Mesodermal cell (in vitro differentiated cells): ENCODE measurements around the gene MRPL55. TPM values are rescaled to one million over a fixed set of nuclear protein-coding genes. Genes with fewer than 3 reads are reported as not detected.
A peak's percentile ranks its signal among the peaks of the same experiment; 100 is the strongest.

Experiments used
- H3K27ac ChIP-seq: 2 replicates; pipeline ENCODE4 v1.7.0; 2013; ENCODE audit warnings: mild to moderate bottlenecking, low read depth, low read length, moderate library complexity; ENCODE audit not compliant: severe bottlenecking
- H3K36me3 ChIP-seq: 2 replicates; pipeline ENCODE4 v1.7.1; 2013; ENCODE audit warnings: mild to moderate bottlenecking, low read length, moderate library complexity; ENCODE audit not compliant: control insufficient read depth, insufficient read depth
- H3K4me1 ChIP-seq: one replicate; pipeline ENCODE4 v1.7.1; 2013; ENCODE audit warnings: mild to moderate bottlenecking, low read length; ENCODE audit not compliant: insufficient read depth, control insufficient read depth, poor library complexity, severe bottlenecking
- H3K4me3 ChIP-seq: 2 replicates; pipeline ENCODE4 v1.7.0; 2013; ENCODE audit warnings: low read length, control low read depth, mild to moderate bottlenecking; ENCODE audit not compliant: insufficient read depth, poor library complexity, severe bottlenecking; ENCODE audit errors: extremely low read depth
- H3K9me3 ChIP-seq: 2 replicates; pipeline ENCODE4 v1.7.1; 2013; ENCODE audit warnings: mild to moderate bottlenecking, low read length, moderate library complexity; ENCODE audit not compliant: control insufficient read depth
- WGBS, 2 experiments: methylation state at CpG; one replicate each; pipeline ENCODE4 v1.1.5; 2013; ENCODE audit warnings: missing lambda C conversion rate in 2 of 2; ENCODE audit not compliant: insufficient coverage in 2 of 2; 5-methylcytosine and 5-hydroxymethylcytosine counted together
- polyA plus RNA-seq, 2 experiments: library from polyadenylated mRNA; stranded (reverse); fragments of 50-300 nt; gene quantifications; one replicate each; pipeline ENCODE4 v1.2.3, GENCODE V29; 2013

Gene MRPL55
- polyA plus RNA-seq (2013, experiment 1 of 2), result 52.1 TPM
- 40.0 TPM for polyA plus RNA-seq (2013, experiment 2 of 2)

DNA sequence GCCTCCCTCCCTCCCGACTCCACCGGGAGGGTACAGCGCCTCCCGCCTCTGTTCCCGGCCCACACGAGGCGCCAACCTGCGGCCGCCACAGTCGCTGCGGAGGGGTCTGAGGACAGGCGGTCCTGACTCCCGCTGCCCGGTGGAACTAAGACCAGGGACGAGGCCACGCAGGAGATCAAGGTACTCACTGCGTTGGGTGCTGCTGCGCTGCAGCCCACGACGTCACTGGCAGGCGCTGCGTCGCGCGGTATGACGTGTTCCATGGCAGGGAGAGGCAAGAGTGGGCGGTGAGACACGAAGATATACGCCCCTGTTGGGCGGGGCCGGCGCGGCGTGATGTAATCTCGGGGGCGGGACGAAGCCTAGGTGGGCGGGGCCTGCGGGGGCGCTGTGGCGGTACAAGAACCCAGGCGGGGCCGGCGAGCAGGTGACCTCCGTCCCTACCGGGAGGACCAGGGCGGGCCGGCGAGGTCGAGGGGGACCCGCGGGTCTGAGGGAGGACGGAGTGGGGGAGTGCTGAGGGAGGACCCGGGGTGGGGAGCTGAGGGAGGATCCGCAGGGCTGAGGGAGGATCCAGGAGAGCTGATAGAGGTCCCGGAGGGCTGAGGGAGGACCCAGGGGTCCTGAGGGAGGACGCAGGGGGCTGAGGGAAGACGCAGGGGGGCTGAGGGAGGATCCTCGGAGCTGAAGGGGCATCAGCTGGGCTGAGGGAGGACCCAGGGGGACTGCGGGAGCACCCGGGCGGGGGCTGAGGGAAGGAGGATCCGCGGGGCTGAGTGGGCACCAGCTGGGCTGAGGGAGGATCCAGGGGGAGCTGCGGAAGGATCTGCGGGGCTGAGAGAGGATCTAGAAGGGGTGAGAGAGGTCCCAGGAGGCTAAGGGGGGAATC, at the start of gene MRPL55:
Gene MRPL55 (minus strand): TSS at position 227 of the 889 bp plus-strand sequence. CDS start 1,039 bp downstream, outside the sequence.
- Histone ChIP-seq H3K4me3 (peak within 1 kb of the TSS; percentile 96), H3K36me3 (peaks cover 18% of the 10 kb centered on the region), H3K27ac (peak within 1 kb of the TSS; percentile 80), H3K4me1 (peaks cover 10% of the 10 kb centered on the region), H3K9me3 (no peaks in the 10 kb centered on the region)
- WGBS, 2 experiments, result 0 to 2% methylated on average over 41 to 56 of the region's 66 CpGs

DNA sequence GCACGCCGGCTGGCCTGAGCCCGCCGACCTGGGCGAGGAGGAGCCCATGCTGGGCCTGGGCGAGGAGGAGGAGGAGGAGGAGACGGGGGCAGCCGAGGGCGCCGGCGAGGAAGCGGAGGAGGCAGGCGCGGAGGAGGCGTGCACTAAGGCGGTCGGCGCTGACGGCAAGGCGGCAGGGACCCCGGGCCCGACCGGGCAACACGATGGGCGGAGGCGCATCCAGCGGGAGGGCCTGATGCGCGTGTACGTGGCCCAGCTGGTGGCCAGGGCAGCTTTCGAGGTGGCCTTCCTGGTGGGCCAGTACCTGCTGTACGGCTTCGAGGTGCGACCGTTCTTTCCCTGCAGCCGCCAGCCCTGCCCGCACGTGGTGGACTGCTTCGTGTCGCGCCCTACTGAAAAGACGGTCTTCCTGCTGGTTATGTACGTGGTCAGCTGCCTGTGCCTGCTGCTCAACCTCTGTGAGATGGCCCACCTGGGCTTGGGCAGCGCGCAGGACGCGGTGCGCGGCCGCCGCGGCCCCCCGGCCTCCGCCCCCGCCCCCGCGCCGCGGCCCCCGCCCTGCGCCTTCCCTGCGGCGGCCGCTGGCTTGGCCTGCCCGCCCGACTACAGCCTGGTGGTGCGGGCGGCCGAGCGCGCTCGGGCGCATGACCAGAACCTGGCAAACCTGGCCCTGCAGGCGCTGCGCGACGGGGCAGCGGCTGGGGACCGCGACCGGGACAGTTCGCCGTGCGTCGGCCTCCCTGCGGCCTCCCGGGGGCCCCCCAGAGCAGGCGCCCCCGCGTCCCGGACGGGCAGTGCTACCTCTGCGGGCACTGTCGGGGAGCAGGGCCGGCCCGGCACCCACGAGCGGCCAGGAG, 49.3 kb upstream of the MRPL55 start:
- no peaks in the 10 kb centered on the region for H3K36me3 ChIP-seq
- H3K4me3 ChIP-seq, result no peak overlapping the region
- H3K9me3 ChIP-seq, result no peaks in the 10 kb centered on the region
- 78 to 81% methylated on average over 57 to 98 of the region's 98 CpGs for WGBS, 2 experiments
- H3K27ac ChIP-seq, result no peak overlapping the region
- peaks cover 15% of the 10 kb centered on the region for H3K4me1 ChIP-seq

DNA sequence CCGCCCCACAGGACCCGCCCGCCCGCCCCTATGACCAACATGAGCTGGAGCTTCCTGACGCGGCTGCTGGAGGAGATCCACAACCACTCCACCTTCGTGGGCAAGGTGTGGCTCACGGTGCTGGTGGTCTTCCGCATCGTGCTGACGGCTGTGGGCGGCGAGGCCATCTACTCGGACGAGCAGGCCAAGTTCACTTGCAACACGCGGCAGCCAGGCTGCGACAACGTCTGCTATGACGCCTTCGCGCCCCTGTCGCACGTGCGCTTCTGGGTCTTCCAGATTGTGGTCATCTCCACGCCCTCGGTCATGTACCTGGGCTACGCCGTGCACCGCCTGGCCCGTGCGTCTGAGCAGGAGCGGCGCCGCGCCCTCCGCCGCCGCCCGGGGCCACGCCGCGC, 48.6 kb upstream of the MRPL55 start:
- 90 to 92% methylated on average over 31 to 41 of the region's 43 CpGs for WGBS, 2 experiments
- H3K4me1 ChIP-seq, result peaks cover 10% of the 10 kb centered on the region
- H3K36me3 ChIP-seq, result peaks cover 2% of the 10 kb centered on the region
- no peak overlapping the region for H3K27ac ChIP-seq
- H3K4me3 ChIP-seq, result no peak overlapping the region
- no peaks in the 10 kb centered on the region for H3K9me3 ChIP-seq

DNA sequence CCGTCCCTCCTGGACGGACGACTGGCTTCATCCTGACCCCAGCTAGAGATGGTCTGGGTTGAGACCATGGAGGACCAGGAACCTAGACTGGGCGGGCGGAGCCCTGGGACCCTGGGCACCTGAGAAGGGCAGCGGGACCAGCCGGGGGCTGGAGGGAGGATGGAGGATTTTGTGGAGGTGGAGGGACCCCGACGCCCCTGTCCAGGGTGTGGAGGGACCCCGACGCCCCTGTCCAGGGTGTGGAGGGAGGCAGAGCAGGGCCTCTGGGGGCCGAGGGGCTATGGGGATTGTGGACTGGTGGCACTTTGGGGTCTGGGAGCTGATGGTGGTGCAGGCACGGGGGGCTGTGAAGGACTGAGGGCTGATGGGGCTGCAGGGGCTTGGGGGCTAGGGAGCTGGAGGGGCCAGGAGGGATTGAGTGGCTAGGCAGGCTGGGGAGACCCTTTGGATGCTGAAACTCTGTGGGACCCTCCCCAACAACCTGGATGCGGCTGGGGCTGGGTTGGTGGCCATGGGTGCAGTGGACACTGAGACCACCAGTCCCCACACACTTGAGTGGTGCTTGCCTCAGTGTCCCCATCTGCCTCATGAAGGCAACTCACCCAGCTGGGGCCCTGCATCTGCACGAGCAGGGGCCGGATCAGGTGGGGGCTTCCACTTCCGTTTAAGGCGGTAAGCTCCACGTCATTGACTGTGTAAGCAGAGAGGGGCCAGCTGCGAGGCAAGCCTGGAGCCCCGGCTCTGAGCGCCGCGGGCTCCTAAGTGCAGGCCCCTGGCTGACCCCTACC, 48.0 kb upstream of the MRPL55 start:
- Histone ChIP-seq H3K36me3 (peaks cover 2% of the 10 kb centered on the region), H3K4me3 (no peak overlapping the region), H3K27ac (no peak overlapping the region), H3K9me3 (no peaks in the 10 kb centered on the region), H3K4me1 (peaks cover 4% of the 10 kb centered on the region)
- 92% methylated on average over 18 to 23 of the region's 24 CpGs for WGBS, 2 experiments

DNA sequence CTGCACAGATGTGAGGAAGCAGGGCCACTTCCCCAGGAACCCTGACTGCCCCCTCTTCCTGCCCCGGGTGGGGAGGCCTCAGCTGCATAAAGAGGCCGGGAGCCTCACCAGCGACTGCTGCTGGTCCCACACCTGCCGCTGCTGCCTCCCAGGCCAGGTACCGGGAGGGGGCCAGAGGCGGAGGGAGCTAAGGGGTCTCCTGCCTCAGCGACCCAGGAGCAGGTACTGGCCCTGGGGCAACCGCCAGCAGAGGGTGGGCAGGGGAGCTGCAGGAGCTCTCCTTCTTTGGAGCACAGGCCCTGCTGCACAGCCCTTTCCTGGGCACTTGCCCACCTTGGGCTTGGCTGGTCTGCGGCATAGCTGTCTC, 47.4 kb upstream of the MRPL55 start:
- no peak overlapping the region for H3K4me3 ChIP-seq
- no peak overlapping the region for H3K27ac ChIP-seq
- peaks cover 2% of the 10 kb centered on the region for H3K36me3 ChIP-seq
- no peaks in the 10 kb centered on the region for H3K4me1 ChIP-seq
- H3K9me3 ChIP-seq, result no peaks in the 10 kb centered on the region
- WGBS, 2 experiments, result 84 to 88% methylated on average over 9 of the region's 9 CpGs

DNA sequence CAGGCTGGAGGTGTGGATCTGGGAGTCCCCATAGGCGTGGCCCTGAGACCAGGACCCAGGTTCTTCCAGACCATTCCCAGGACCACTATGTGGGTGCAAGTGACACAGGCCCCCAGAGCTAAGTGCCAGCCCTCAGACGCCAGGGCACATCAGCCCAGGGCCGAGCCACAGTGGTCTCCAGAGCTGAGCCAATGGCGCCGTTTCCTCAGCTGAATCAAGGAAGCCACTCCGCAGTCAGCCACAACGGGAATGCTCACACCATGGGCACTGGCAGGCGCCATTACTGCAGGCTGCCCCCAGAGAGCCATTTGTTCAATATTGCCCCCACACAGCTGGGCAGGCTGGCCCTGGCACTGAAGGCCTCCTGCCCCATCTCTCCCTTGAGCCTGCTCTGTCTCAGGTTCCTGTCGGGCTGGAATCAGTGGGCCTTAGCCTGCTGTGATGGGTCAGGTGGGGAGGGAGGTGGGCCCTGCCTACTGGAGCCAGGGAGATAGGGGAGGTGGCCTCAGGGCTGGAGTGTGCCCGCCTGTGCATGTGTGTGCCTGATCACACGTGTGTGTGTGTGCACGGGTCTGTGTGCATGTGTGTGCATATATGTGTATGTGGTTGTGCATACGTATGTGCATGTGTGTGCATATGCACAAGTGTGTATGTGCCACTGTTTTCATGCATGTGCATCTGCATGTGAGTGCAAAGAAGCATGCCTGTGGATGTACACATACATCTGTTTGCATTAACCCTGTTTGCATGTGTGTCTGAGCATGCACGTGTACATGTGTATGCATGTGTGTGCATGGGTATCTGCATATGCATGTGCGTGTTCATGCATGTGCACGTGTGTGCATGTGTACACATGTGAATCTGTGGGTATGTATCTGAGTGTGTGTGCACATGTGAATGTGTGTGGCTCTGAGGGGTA, 46.8 kb upstream of the MRPL55 start:
- WGBS, 2 experiments, result 92 to 94% methylated on average over 14 to 15 of the region's 16 CpGs
- Histone ChIP-seq H3K9me3 (no peaks in the 10 kb centered on the region), H3K4me3 (no peak overlapping the region), H3K27ac (no peak overlapping the region), H3K4me1 (peaks cover 4% of the 10 kb centered on the region), H3K36me3 (peaks cover 2% of the 10 kb centered on the region)

DNA sequence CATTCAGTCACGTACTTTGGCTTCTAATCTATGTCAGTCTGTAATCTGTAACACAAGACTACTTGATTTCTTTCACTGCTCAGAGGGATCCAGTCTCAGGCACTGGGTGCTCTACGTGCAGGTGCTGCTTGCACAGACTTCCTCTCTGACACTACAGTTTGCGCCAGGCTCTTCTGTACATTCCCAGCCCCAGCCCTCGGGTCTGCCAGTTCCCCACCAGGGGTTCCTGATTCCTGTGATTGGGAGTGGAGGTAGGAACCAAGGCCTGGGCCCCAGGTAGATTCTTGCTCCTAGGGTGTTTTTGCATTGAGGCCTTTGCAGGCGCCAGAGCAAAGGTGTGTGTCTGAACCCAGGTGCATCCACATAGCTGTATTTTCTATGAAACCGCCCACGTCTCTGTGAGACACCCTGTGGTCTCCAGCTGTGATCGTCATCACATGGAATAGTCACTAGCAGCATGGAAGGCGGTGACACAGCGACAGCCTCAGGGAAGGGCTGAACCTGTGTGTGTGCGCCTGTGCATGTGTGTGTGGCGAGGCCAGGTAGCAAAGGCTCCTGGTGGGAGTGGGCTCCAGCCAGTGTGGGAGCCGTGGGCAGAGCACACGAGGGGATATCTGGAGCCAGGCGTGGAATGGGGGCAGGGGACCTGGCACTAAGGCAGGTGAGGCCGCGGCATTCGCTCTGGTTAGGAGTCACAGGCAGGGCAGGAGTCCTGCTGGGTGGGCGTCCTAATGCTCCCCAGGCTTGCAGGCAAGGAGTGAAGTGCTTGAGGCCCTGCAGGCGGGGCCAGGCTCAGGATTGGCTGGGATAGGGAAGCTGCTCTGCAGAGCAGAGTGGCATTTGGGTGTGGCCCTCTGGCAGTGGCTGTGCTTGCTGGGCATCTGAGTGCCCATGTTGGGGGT, 45.8 kb upstream of the MRPL55 start:
- Histone ChIP-seq H3K27ac (no peak overlapping the region), H3K4me1 (peaks cover 7% of the 10 kb centered on the region), H3K9me3 (no peaks in the 10 kb centered on the region), H3K36me3 (peaks cover 2% of the 10 kb centered on the region), H3K4me3 (no peak overlapping the region)
- 88 to 91% methylated on average over 16 to 19 of the region's 20 CpGs for WGBS, 2 experiments

DNA sequence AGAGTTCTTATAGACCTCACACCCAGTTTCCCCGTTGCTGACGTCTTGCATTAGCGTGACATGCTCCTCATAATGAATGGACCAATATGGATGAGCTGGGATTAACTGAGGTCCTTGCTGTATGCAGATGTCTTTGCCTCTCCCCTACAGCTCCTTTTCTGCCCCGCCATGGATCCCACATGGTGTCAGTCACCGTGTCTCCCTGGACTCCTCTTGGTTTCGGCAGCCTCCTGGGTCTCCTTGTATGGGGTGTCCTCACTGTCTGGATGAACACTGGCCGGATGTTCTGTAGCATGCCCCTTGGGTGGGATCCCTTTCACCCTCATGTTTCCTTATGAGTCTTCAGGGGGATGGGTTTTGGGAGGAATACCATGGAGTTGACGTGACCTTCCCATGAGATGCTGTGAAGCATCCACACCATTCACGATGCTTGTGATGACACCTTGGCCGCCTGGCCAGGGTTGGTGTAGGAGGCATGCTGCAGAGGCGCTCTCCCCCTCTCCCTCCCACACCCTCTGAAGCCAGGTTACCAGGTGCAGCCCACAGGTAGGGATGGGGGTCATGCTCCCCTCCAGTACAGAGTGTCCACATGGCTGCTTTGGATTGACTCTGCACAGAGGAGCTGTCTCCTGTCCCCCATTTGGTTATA, 45.0 kb upstream of the MRPL55 start:
- no peak overlapping the region for H3K27ac ChIP-seq
- H3K9me3 ChIP-seq, result no peaks in the 10 kb centered on the region
- peaks cover 2% of the 10 kb centered on the region for H3K36me3 ChIP-seq
- H3K4me1 ChIP-seq, result peaks cover 12% of the 10 kb centered on the region
- 77 to 85% methylated on average over 6 to 8 of the region's 11 CpGs for WGBS, 2 experiments
- H3K4me3 ChIP-seq, result no peak overlapping the region

DNA sequence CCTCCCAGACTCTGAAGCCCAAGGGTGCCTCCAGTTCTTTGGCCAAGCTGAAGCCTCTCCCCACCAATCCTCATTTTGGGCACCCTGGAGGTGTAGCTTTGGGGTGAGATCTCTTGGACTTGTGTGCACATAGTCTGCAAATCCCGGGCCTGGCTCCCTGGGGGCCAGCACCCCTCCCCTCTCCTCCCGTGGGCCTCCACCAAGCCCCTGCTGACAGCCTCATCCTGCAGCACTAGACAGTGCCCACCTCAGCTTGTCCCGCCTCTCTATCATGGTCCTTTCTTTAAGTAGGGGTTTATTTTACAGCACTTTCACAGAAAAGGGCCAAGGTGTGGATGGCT, 43.8 kb upstream of the MRPL55 start:
- Histone ChIP-seq H3K4me1 (peaks cover 20% of the 10 kb centered on the region), H3K9me3 (no peaks in the 10 kb centered on the region), H3K4me3 (no peak overlapping the region), H3K27ac (no peak overlapping the region), H3K36me3 (peaks cover 11% of the 10 kb centered on the region)
- 92% methylated on average over 2 of the region's 3 CpGs for WGBS, 2 experiments
